ENCODE data around the gene MLST8. TPM values are rescaled to one million over a fixed set of nuclear protein-coding genes. Genes with fewer than 3 reads are reported as not detected.

Gene MLST8
- total and polyA plus RNA-seq, 2 donors, result 20.3 to 34.6 TPM

- peak overlapping the region in 1 of 2 donors; percentile 60 for H3K27ac ChIP-seq (ENCODE audit: low read depth in 1 of 2, low read length in 1 of 2)
- peak overlapping the region; percentile 43 to 68 for H3K4me3 ChIP-seq (ENCODE audit: low read length in 2 of 2)
- WGBS, result 2% methylated on average over 98 of the region's 98 CpGs
- H3K27me3 ChIP-seq (ENCODE audit: control insufficient read depth in 2 of 2, insufficient read depth in 1 of 2, low read length in 1 of 2), result no peaks in the 10 kb centered on the region
- H3K4me1 ChIP-seq (ENCODE audit: control insufficient read depth in 2 of 2, insufficient read depth in 2 of 2, low read length in 2 of 2), result peaks cover 12 to 19% of the 10 kb centered on the region in 2 donors
- H3K9me3 ChIP-seq (ENCODE audit: control insufficient read depth in 2 of 2, insufficient read depth in 1 of 2, low read length in 1 of 2), result no peaks in the 10 kb centered on the region
- H3K36me3 ChIP-seq (ENCODE audit: control insufficient read depth in 2 of 2, insufficient read depth in 2 of 2, low read length in 1 of 2), result peaks cover 16 to 27% of the 10 kb centered on the region in 2 donors
- DNase-seq (ENCODE audit: low read depth in 6 of 9, low spot score in 9 of 9), result peak in 1 of 9 donors; percentile 17
Observed at GRCh38 chr16:2213817-2214718, 8.8 kb downstream of the MLST8 start.

- Histone ChIP-seq H3K27me3 (ENCODE audit: control insufficient read depth in 2 of 2, insufficient read depth in 1 of 2, low read length in 1 of 2) (no peaks in the 10 kb centered on the region), H3K36me3 (ENCODE audit: control insufficient read depth in 2 of 2, insufficient read depth in 2 of 2, low read length in 1 of 2) (peaks cover 11 to 21% of the 10 kb centered on the region in 2 donors), H3K4me3 (ENCODE audit: low read length in 2 of 2) (peak within 1 kb of the TSS; percentile 61 to 68), H3K27ac (ENCODE audit: low read depth in 1 of 2, low read length in 1 of 2) (peak within 1 kb of the TSS; percentile 60 to 75), H3K4me1 (ENCODE audit: control insufficient read depth in 2 of 2, insufficient read depth in 2 of 2, low read length in 2 of 2) (peaks cover 12 to 19% of the 10 kb centered on the region in 2 donors), H3K9me3 (ENCODE audit: control insufficient read depth in 2 of 2, insufficient read depth in 1 of 2, low read length in 1 of 2) (no peaks in the 10 kb centered on the region)
- WGBS, result under 1% methylated on average over 48 of the region's 48 CpGs
- peak in 1 of 9 donors; percentile 98 for DNase-seq (ENCODE audit: low read depth in 6 of 9, low spot score in 9 of 9)
Observed at GRCh38 chr16:2214719-2214968, 9.4 kb downstream of the MLST8 start, which contains the start of gene PGP. Gene PGP (minus strand): TSS chr16:2214840. CDS start chr16:2214777, 63 bp downstream.

GRCh38 chr16:2216330-2216729 lies 11.1 kb downstream of the MLST8 start:
- 98% methylated on average over 4 of the region's 4 CpGs for WGBS
- no peak overlapping the region for H3K4me3 ChIP-seq (ENCODE audit: low read length in 2 of 2)
- DNase-seq (ENCODE audit: low read depth in 6 of 9, low spot score in 9 of 9), result no peak

GRCh38 chr16:2223221-2223941 lies 18.1 kb downstream of the MLST8 start, which contains the start of gene E4F1:
Gene E4F1 (plus strand): TSS chr16:2223591. CDS start chr16:2223614, 23 bp downstream.
- H3K4me3 ChIP-seq (ENCODE audit: low read length in 2 of 2), result peak within 1 kb of the TSS; percentile 62 to 88
- peak; percentile 87 to 97 (median 94) for DNase-seq (ENCODE audit: low read depth in 6 of 9, low spot score in 9 of 9)
- peak within 1 kb of the TSS; percentile 72 to 81 for H3K27ac ChIP-seq (ENCODE audit: low read depth in 1 of 2, low read length in 1 of 2)
- WGBS, result under 1% methylated on average over 82 of the region's 82 CpGs
- peaks cover 0 to 6% of the 10 kb centered on the region in 2 donors for H3K9me3 ChIP-seq (ENCODE audit: control insufficient read depth in 2 of 2, insufficient read depth in 1 of 2, low read length in 1 of 2)
- H3K4me1 ChIP-seq (ENCODE audit: control insufficient read depth in 2 of 2, insufficient read depth in 2 of 2, low read length in 2 of 2), result peaks cover 7 to 13% of the 10 kb centered on the region in 2 donors
- H3K27me3 ChIP-seq (ENCODE audit: control insufficient read depth in 2 of 2, insufficient read depth in 1 of 2, low read length in 1 of 2), result no peaks in the 10 kb centered on the region
- peaks cover 7 to 10% of the 10 kb centered on the region in 2 donors for H3K36me3 ChIP-seq (ENCODE audit: control insufficient read depth in 2 of 2, insufficient read depth in 2 of 2, low read length in 1 of 2)

More at GRCh38 chr16:2216330-2216729, 11.1 kb downstream of the MLST8 start:
- Histone ChIP-seq H3K36me3 (ENCODE audit: control insufficient read depth in 2 of 2, insufficient read depth in 2 of 2, low read length in 1 of 2) (peaks cover 3 to 14% of the 10 kb centered on the region in 2 donors), H3K4me1 (ENCODE audit: control insufficient read depth in 2 of 2, insufficient read depth in 2 of 2, low read length in 2 of 2) (peaks cover 12 to 19% of the 10 kb centered on the region in 2 donors), H3K9me3 (ENCODE audit: control insufficient read depth in 2 of 2, insufficient read depth in 1 of 2, low read length in 1 of 2) (no peaks in the 10 kb centered on the region), H3K27me3 (ENCODE audit: control insufficient read depth in 2 of 2, insufficient read depth in 1 of 2, low read length in 1 of 2) (no peaks in the 10 kb centered on the region), H3K27ac (ENCODE audit: low read depth in 1 of 2, low read length in 1 of 2) (no peak overlapping the region)

- H3K4me1 ChIP-seq (ENCODE audit: control insufficient read depth in 2 of 2, insufficient read depth in 2 of 2, low read length in 2 of 2), result peaks cover 7 to 13% of the 10 kb centered on the region in 2 donors
- no peaks in the 10 kb centered on the region for H3K27me3 ChIP-seq (ENCODE audit: control insufficient read depth in 2 of 2, insufficient read depth in 1 of 2, low read length in 1 of 2)
- H3K9me3 ChIP-seq (ENCODE audit: control insufficient read depth in 2 of 2, insufficient read depth in 1 of 2, low read length in 1 of 2), result peaks cover 0 to 6% of the 10 kb centered on the region in 2 donors
- H3K4me3 ChIP-seq (ENCODE audit: low read length in 2 of 2), result peak overlapping the region; percentile 62 to 88
- peak in 4 of 9 donors; percentile 17 to 50 (median 20) for DNase-seq (ENCODE audit: low read depth in 6 of 9, low spot score in 9 of 9)
- peak overlapping the region; percentile 72 to 75 for H3K27ac ChIP-seq (ENCODE audit: low read depth in 1 of 2, low read length in 1 of 2)
- H3K36me3 ChIP-seq (ENCODE audit: control insufficient read depth in 2 of 2, insufficient read depth in 2 of 2, low read length in 1 of 2), result peaks cover 13 to 14% of the 10 kb centered on the region in 2 donors
- 6% methylated on average over 22 of the region's 22 CpGs for WGBS
Observed at GRCh38 chr16:2223942-2224486, 18.8 kb downstream of the MLST8 start.

- Histone ChIP-seq H3K36me3 (ENCODE audit: control insufficient read depth in 2 of 2, insufficient read depth in 2 of 2, low read length in 1 of 2) (peaks cover 33 to 36% of the 10 kb centered on the region in 2 donors), H3K4me3 (ENCODE audit: low read length in 2 of 2) (no peak overlapping the region), H3K27ac (ENCODE audit: low read depth in 1 of 2, low read length in 1 of 2) (no peak overlapping the region), H3K27me3 (ENCODE audit: control insufficient read depth in 2 of 2, insufficient read depth in 1 of 2, low read length in 1 of 2) (no peaks in the 10 kb centered on the region), H3K9me3 (ENCODE audit: control insufficient read depth in 2 of 2, insufficient read depth in 1 of 2, low read length in 1 of 2) (peaks cover 0 to 6% of the 10 kb centered on the region in 2 donors), H3K4me1 (ENCODE audit: control insufficient read depth in 2 of 2, insufficient read depth in 2 of 2, low read length in 2 of 2) (peaks cover 7 to 17% of the 10 kb centered on the region in 2 donors)
- 96% methylated on average over 9 of the region's 9 CpGs for WGBS
- no peak for DNase-seq (ENCODE audit: low read depth in 6 of 9, low spot score in 9 of 9)
Observed at GRCh38 chr16:2226245-2226793, 21.1 kb downstream of the MLST8 start.

GRCh38 chr16:2226918-2227317 lies 21.7 kb downstream of the MLST8 start:
- 98% methylated on average over 6 of the region's 6 CpGs for WGBS
- no peak overlapping the region for H3K4me3 ChIP-seq (ENCODE audit: low read length in 2 of 2)
- DNase-seq (ENCODE audit: low read depth in 6 of 9, low spot score in 9 of 9), result no peak
- no peaks in the 10 kb centered on the region for H3K27me3 ChIP-seq (ENCODE audit: control insufficient read depth in 2 of 2, insufficient read depth in 1 of 2, low read length in 1 of 2)
- peaks cover 39 to 42% of the 10 kb centered on the region in 2 donors for H3K36me3 ChIP-seq (ENCODE audit: control insufficient read depth in 2 of 2, insufficient read depth in 2 of 2, low read length in 1 of 2)
- H3K4me1 ChIP-seq (ENCODE audit: control insufficient read depth in 2 of 2, insufficient read depth in 2 of 2, low read length in 2 of 2), result peaks cover 7 to 17% of the 10 kb centered on the region in 2 donors
- no peak overlapping the region for H3K27ac ChIP-seq (ENCODE audit: low read depth in 1 of 2, low read length in 1 of 2)
- H3K9me3 ChIP-seq (ENCODE audit: control insufficient read depth in 2 of 2, insufficient read depth in 1 of 2, low read length in 1 of 2), result peaks cover 0 to 6% of the 10 kb centered on the region in 2 donors

GRCh38 chr16:2228161-2228824 lies 23.0 kb downstream of the MLST8 start:
- Histone ChIP-seq H3K27me3 (ENCODE audit: control insufficient read depth in 2 of 2, insufficient read depth in 1 of 2, low read length in 1 of 2) (no peaks in the 10 kb centered on the region), H3K36me3 (ENCODE audit: control insufficient read depth in 2 of 2, insufficient read depth in 2 of 2, low read length in 1 of 2) (peaks cover 52 to 55% of the 10 kb centered on the region in 2 donors), H3K9me3 (ENCODE audit: control insufficient read depth in 2 of 2, insufficient read depth in 1 of 2, low read length in 1 of 2) (peaks cover 0 to 6% of the 10 kb centered on the region in 2 donors), H3K4me3 (ENCODE audit: low read length in 2 of 2) (no peak overlapping the region), H3K27ac (ENCODE audit: low read depth in 1 of 2, low read length in 1 of 2) (no peak overlapping the region), H3K4me1 (ENCODE audit: control insufficient read depth in 2 of 2, insufficient read depth in 2 of 2, low read length in 2 of 2) (peaks cover 7 to 14% of the 10 kb centered on the region in 2 donors)
- no peak for DNase-seq (ENCODE audit: low read depth in 6 of 9, low spot score in 9 of 9)
- 98% methylated on average over 25 of the region's 25 CpGs for WGBS
